A673 (cell line): ENCODE measurements around the gene MED15. TPM values are rescaled to one million over a fixed set of nuclear protein-coding genes. Genes with fewer than 3 reads are reported as not detected.

ENCODE experiments used
- BruUV-seq: library from RNA; stranded (reverse); fragments of 400-500 nt; replicated peaks from 2 replicates; lab custom pipeline; 2021; lab: Mats Ljungman, UMichigan
- CTCF ChIA-PET: fragments of 300-600 bp; sonication (Branson Sonifier 250); formaldehyde crosslinking; loops from one replicate; lab custom pipeline; 2022; ENCODE audit warnings: antibody characterized with exemption; lab: Charles Lee
- POLR2A ChIA-PET: fragments of 300-600 bp; sonication (Branson Sonifier 250); formaldehyde crosslinking; loops from one replicate; lab custom pipeline; 2022; ENCODE audit warnings: antibody characterized with exemption; ENCODE audit not compliant: low non-redundant PET; lab: Charles Lee
- DNase-seq: peaks from one replicate; pipeline ENCODE4 v3.0.0-alpha.2; 2015; ENCODE audit warnings: low spot score
- H3K27ac ChIP-seq: fragments of 200-600 bp; sonication (generic); 2 replicates; pipeline ENCODE4 v1.5.1; 2016; ENCODE audit warnings: mixed run types, low read depth, mild to moderate bottlenecking, mixed read lengths, antibody characterized with exemption, low read length; ENCODE audit not compliant: poor library complexity, severe bottlenecking
- H3K27me3 ChIP-seq: fragments of 200-600 bp; sonication (generic); replicated peaks from 2 replicates; pipeline ENCODE4 v1.6.1; 2017; ENCODE audit warnings: mixed run types, low read depth, mild to moderate bottlenecking, mixed read lengths, antibody characterized with exemption, low read length; ENCODE audit not compliant: insufficient read depth, poor library complexity
- H3K36me3 ChIP-seq: fragments of 200-600 bp; sonication (generic); 2 replicates; pipeline ENCODE4 v1.6.1; 2016; ENCODE audit warnings: mixed run types, mild to moderate bottlenecking, mixed read lengths, antibody characterized with exemption, low read length; ENCODE audit not compliant: insufficient read depth, poor library complexity, severe bottlenecking
- H3K4me1 ChIP-seq: fragments of 200-600 bp; sonication (generic); 2 replicates; pipeline ENCODE4 v1.6.1; 2017; ENCODE audit warnings: mixed run types, mild to moderate bottlenecking, mixed read lengths, antibody characterized with exemption, low read length; ENCODE audit not compliant: insufficient read depth, poor library complexity, severe bottlenecking
- H3K4me3 ChIP-seq: fragments of 200-600 bp; sonication (generic); 2 replicates; pipeline ENCODE4 v1.5.1; 2016; ENCODE audit warnings: low read depth, mixed run types, mild to moderate bottlenecking, mixed read lengths, low read length; ENCODE audit not compliant: poor library complexity, severe bottlenecking
- H3K9me3 ChIP-seq: fragments of 200-600 bp; sonication (generic); 2 replicates; pipeline ENCODE4 v1.6.1; 2016; ENCODE audit warnings: mixed run types, low read depth, mild to moderate bottlenecking, mixed read lengths, antibody characterized with exemption, low read length; ENCODE audit not compliant: poor library complexity, severe bottlenecking
- CTCF ChIP-seq: fragments of 300-800, 200-600 bp; sonication (generic); conservative IDR thresholded peaks from 2 replicates; pipeline ENCODE4 v1.5.1; 2017; ENCODE audit warnings: low read depth, mild to moderate bottlenecking, antibody characterized with exemption, low read length, moderate library complexity, mixed read lengths
- EZH2 ChIP-seq: fragments of 200-600 bp; sonication (generic); IDR thresholded peaks from 2 replicates; pipeline ENCODE4 v1.6.1; 2017; ENCODE audit warnings: borderline replicate concordance, low read depth, mild to moderate bottlenecking, mixed read lengths, antibody characterized with exemption, low read length; ENCODE audit not compliant: poor library complexity, severe bottlenecking
- intact Hi-C: fragments of 100-400 bp; cut with micrococcal nuclease; formaldehyde crosslinking; loops from one replicate; pipeline ENCODE4 v1.10.0; 2022; ENCODE audit not compliant: unreplicated experiment
- total RNA-seq: library from RNA; stranded (reverse); gene quantifications from 2 replicates; pipeline ENCODE4 v1.2.3, GENCODE V29; 2021

MED15 gene
- total RNA-seq, 1 experiment from 2014 or later, result 96.2 TPM

GRCh38 chr22:20484948-20485683, 22.3 kb upstream of the MED15 start:
- Histone ChIP-seq H3K36me3 (no peaks in the 10 kb centered on the region), H3K9me3 (no peaks in the 10 kb centered on the region), H3K4me1 (no peaks in the 10 kb centered on the region), H3K27me3 (no peaks in the 10 kb centered on the region), H3K27ac (no peak overlapping the region), H3K4me3 (no peak overlapping the region)
- TF ChIP-seq EZH2, result no peak
- ChIA-PET POLR2A (no interaction called here), CTCF (no interaction called here)
- no TSS peak for BruUV-seq
- intact Hi-C loops, result no loop called here
- DNase-seq, result no peak

GRCh38 chr22:20486229-20486628, 21.2 kb upstream of the MED15 start:
- ChIA-PET POLR2A (no interaction called here), CTCF (no interaction called here)
- Histone ChIP-seq H3K27me3 (no peaks in the 10 kb centered on the region), H3K4me3 (no peak overlapping the region), H3K36me3 (no peaks in the 10 kb centered on the region), H3K27ac (no peak overlapping the region), H3K9me3 (no peaks in the 10 kb centered on the region), H3K4me1 (no peaks in the 10 kb centered on the region)
- intact Hi-C loops, result no loop called here
- no TSS peak for BruUV-seq
- DNase-seq, result no peak
- TF ChIP-seq CTCF (no peak), EZH2 (no peak)

- intact Hi-C loops, result no loop called here
- H3K4me1 ChIP-seq, result no peaks in the 10 kb centered on the region
- no peak overlapping the region for H3K4me3 ChIP-seq
- DNase-seq, result no peak
- H3K27ac ChIP-seq, result no peak overlapping the region
- ChIA-PET POLR2A (no interaction called here), CTCF (no interaction called here)
- TF ChIP-seq CTCF (no peak), EZH2 (no peak)
- H3K9me3 ChIP-seq, result no peaks in the 10 kb centered on the region
- H3K27me3 ChIP-seq, result no peaks in the 10 kb centered on the region
- BruUV-seq, result no TSS peak
- H3K36me3 ChIP-seq, result no peaks in the 10 kb centered on the region
Observed at GRCh38 chr22:20487715-20488114, 19.7 kb upstream of the MED15 start.

- TF ChIP-seq EZH2, result no peak
- no peak for TF ChIP-seq CTCF
- Histone ChIP-seq H3K36me3 (no peaks in the 10 kb centered on the region), H3K4me1 (no peaks in the 10 kb centered on the region), H3K27ac (no peak overlapping the region), H3K27me3 (no peaks in the 10 kb centered on the region), H3K4me3 (no peak overlapping the region), H3K9me3 (no peaks in the 10 kb centered on the region)
- DNase-seq, result no peak
- intact Hi-C loops, result no loop called here
- POLR2A ChIA-PET, result no interaction called here
- BruUV-seq, result no TSS peak
- CTCF ChIA-PET, result no interaction called here
Observed at GRCh38 chr22:20488946-20489345, 18.5 kb upstream of the MED15 start.
